Smooth muscle cell (in vitro differentiated cells): ENCODE data around the gene SPEF2. TPM values are rescaled to one million over a fixed set of nuclear protein-coding genes. Genes with fewer than 3 reads are reported as not detected.

Experiments
- DNase-seq: peaks from one replicate; lab custom pipeline; 2025; ENCODE audit not compliant: unreplicated experiment; lab: John Stamatoyannopoulos, UW
- H2AFZ ChIP-seq: fragments of 200-600 bp; sonication (generic); 2 replicates; pipeline ENCODE4 v1.6.0; 2016; ENCODE audit warnings: antibody characterized with exemption, low read depth, mild to moderate bottlenecking
- H3F3A ChIP-seq: fragments of 200-600 bp; sonication (generic); 2 replicates; pipeline ENCODE4 v1.6.0; 2017; ENCODE audit warnings: antibody characterized with exemption, low read depth
- H3K27ac ChIP-seq: fragments of 200-600 bp; sonication (generic); 2 replicates; pipeline ENCODE4 v1.5.1; 2016; ENCODE audit warnings: low read depth, mild to moderate bottlenecking
- H3K27me3 ChIP-seq: fragments of 200-600 bp; sonication (generic); 2 replicates; pipeline ENCODE4 v1.6.1; 2016; ENCODE audit warnings: low read depth, mild to moderate bottlenecking
- H3K36me3 ChIP-seq: fragments of 200-600 bp; sonication (generic); 2 replicates; pipeline ENCODE4 v1.5.1; 2016; ENCODE audit warnings: low read depth
- H3K4me1 ChIP-seq: fragments of 200-600 bp; sonication (generic); 2 replicates; pipeline ENCODE4 v1.5.1; 2016; ENCODE audit warnings: low read depth
- H3K4me2 ChIP-seq: fragments of 200-600 bp; sonication (generic); 2 replicates; pipeline ENCODE4 v1.6.0; 2016; ENCODE audit warnings: mild to moderate bottlenecking
- H3K4me3 ChIP-seq: fragments of 200-600 bp; sonication (generic); 2 replicates; pipeline ENCODE4 v1.5.1; 2016; ENCODE audit warnings: mild to moderate bottlenecking
- H3K79me2 ChIP-seq: fragments of 200-600 bp; sonication (generic); 2 replicates; pipeline ENCODE4 v1.6.0; 2016; ENCODE audit warnings: low read depth, mild to moderate bottlenecking
- H3K9ac ChIP-seq: fragments of 200-600 bp; sonication (generic); 2 replicates; pipeline ENCODE4 v1.6.0; 2016; ENCODE audit warnings: low read depth
- H3K9me3 ChIP-seq: fragments of 200-600 bp; sonication (generic); replicated peaks from 2 replicates; pipeline ENCODE4 v1.5.1; 2016; ENCODE audit warnings: low read depth
- H4K20me1 ChIP-seq: fragments of 200-600 bp; sonication (generic); 2 replicates; pipeline ENCODE4 v1.6.0; 2016; ENCODE audit warnings: low read depth
- CTCF ChIP-seq: fragments of 200-600 bp; sonication (generic); IDR thresholded peaks from 2 replicates; pipeline ENCODE4 v1.5.1; 2017; ENCODE audit warnings: borderline replicate concordance, mild to moderate bottlenecking, antibody characterized with exemption; ENCODE audit not compliant: insufficient read depth, poor library complexity, severe bottlenecking
- WGBS: methylation state at CpG from one replicate; pipeline ENCODE4 v1.1.7; 2016; ENCODE audit warnings: low lambda C conversion rate; 5-methylcytosine and 5-hydroxymethylcytosine counted together
- polyA plus RNA-seq: library from polyadenylated mRNA; unstranded; fragments of >200 nt; fragmentation: Nextera tagmentation; extraction: Ambion mirVana; gene quantifications from 2 replicates; pipeline ENCODE4 v1.2.1, GENCODE V29; 2016
- total RNA-seq: library from RNA; depleted of rRNA; stranded (reverse); fragments of >200 nt; gene quantifications from 2 replicates; pipeline ENCODE4 v1.2.3, GENCODE V29; 2014

The SPEF2 gene
- total and polyA plus RNA-seq, 2 experiments from 2014 or later = 3.1 to 4.8 TPM

GRCh38 chr5:35826056-35826455 lies 208.4 kb downstream of the SPEF2 start:
- Histone ChIP-seq H3K9me3 (no peaks in the 10 kb centered on the region), H3K9ac (no peak overlapping the region), H4K20me1 (no peaks in the 10 kb centered on the region), H3K4me1 (no peaks in the 10 kb centered on the region), H3K36me3 (no peaks in the 10 kb centered on the region), H3K4me2 (no peak overlapping the region), H3K4me3 (no peak overlapping the region), H3F3A (no peaks in the 10 kb centered on the region), H3K27me3 (no peaks in the 10 kb centered on the region), H3K27ac (no peak overlapping the region), H3K79me2 (no peaks in the 10 kb centered on the region), H2AFZ (no peak overlapping the region)
- DNase-seq = no peak
- TF ChIP-seq CTCF = no peak
- WGBS = 83% methylated on average over 3 of the region's 3 CpGs

GRCh38 chr5:35826554-35826953 lies 208.9 kb downstream of the SPEF2 start:
- no peak overlapping the region for H3K4me2 ChIP-seq
- H3K36me3 ChIP-seq = no peaks in the 10 kb centered on the region
- no peaks in the 10 kb centered on the region for H3K27me3 ChIP-seq
- no peaks in the 10 kb centered on the region for H3K4me1 ChIP-seq
- no peak overlapping the region for H3K27ac ChIP-seq
- H3K4me3 ChIP-seq = no peak overlapping the region
- no peaks in the 10 kb centered on the region for H4K20me1 ChIP-seq
- no peak overlapping the region for H3K9ac ChIP-seq
- H3F3A ChIP-seq = no peaks in the 10 kb centered on the region
- no peak for TF ChIP-seq CTCF
- H3K79me2 ChIP-seq = no peaks in the 10 kb centered on the region
- no peak overlapping the region for H2AFZ ChIP-seq
- DNase-seq = no peak
- no peaks in the 10 kb centered on the region for H3K9me3 ChIP-seq
- WGBS = 86% methylated on average over 2 of the region's 2 CpGs

- H4K20me1 ChIP-seq = no peaks in the 10 kb centered on the region
- TF ChIP-seq CTCF = no peak
- H3K9ac ChIP-seq = no peak overlapping the region
- H3F3A ChIP-seq = no peaks in the 10 kb centered on the region
- no peaks in the 10 kb centered on the region for H3K36me3 ChIP-seq
- no peak overlapping the region for H3K4me3 ChIP-seq
- no peaks in the 10 kb centered on the region for H3K9me3 ChIP-seq
- no peak for DNase-seq
- no peak overlapping the region for H3K4me2 ChIP-seq
- 73% methylated on average over 4 of the region's 4 CpGs for WGBS
- H3K27ac ChIP-seq = no peak overlapping the region
- no peaks in the 10 kb centered on the region for H3K79me2 ChIP-seq
- H3K27me3 ChIP-seq = no peaks in the 10 kb centered on the region
- no peak overlapping the region for H2AFZ ChIP-seq
- no peaks in the 10 kb centered on the region for H3K4me1 ChIP-seq
Measured at GRCh38 chr5:35828082-35828598, 210.5 kb downstream of the SPEF2 start.

GRCh38 chr5:35830587-35830986 lies 212.9 kb downstream of the SPEF2 start:
- H3K79me2 ChIP-seq = no peaks in the 10 kb centered on the region
- no peak for TF ChIP-seq CTCF

More at GRCh38 chr5:35830587-35830986, 212.9 kb downstream of the SPEF2 start:
- 83% methylated on average over 4 of the region's 4 CpGs for WGBS
- DNase-seq = no peak
- H3F3A ChIP-seq = no peaks in the 10 kb centered on the region
- no peak overlapping the region for H3K9ac ChIP-seq
- H3K27me3 ChIP-seq = no peaks in the 10 kb centered on the region
- H3K36me3 ChIP-seq = no peaks in the 10 kb centered on the region
- no peaks in the 10 kb centered on the region for H4K20me1 ChIP-seq
- H3K4me3 ChIP-seq = no peak overlapping the region
- no peaks in the 10 kb centered on the region for H3K4me1 ChIP-seq
- no peaks in the 10 kb centered on the region for H3K9me3 ChIP-seq
- no peak overlapping the region for H3K27ac ChIP-seq
- H2AFZ ChIP-seq = no peak overlapping the region
- H3K4me2 ChIP-seq = no peak overlapping the region
